HL-60 (cell line): Measurements from ENCODE around the gene FN1.

Experiments
- CTCF ChIP-seq: IDR thresholded peaks from one replicate; pipeline ENCODE4 v1.5.1; 2011; ENCODE audit warnings: low read length, control low read depth, inconsistent platforms; ENCODE audit not compliant: insufficient read depth
- POLR2AphosphoS5 ChIP-seq: IDR thresholded peaks from 2 replicates; pipeline ENCODE4 v1.6.1; 2012; ENCODE audit warnings: low read depth

GRCh38 chr2:215414674-215415073 is 21.2 kb downstream of the FN1 start:
- no peak for TF ChIP-seq CTCF
- no peak for TF ChIP-seq POLR2AphosphoS5
